NCI-H345 (cell line): ENCODE measurements around the gene PHPT1.
A peak's percentile ranks its signal among the peaks of the same experiment; 100 is the strongest.

Source experiments
- DNase-seq: peaks from one replicate; lab custom pipeline; 2025; lab: John Stamatoyannopoulos, UW

PHPT1 gene

DNA sequence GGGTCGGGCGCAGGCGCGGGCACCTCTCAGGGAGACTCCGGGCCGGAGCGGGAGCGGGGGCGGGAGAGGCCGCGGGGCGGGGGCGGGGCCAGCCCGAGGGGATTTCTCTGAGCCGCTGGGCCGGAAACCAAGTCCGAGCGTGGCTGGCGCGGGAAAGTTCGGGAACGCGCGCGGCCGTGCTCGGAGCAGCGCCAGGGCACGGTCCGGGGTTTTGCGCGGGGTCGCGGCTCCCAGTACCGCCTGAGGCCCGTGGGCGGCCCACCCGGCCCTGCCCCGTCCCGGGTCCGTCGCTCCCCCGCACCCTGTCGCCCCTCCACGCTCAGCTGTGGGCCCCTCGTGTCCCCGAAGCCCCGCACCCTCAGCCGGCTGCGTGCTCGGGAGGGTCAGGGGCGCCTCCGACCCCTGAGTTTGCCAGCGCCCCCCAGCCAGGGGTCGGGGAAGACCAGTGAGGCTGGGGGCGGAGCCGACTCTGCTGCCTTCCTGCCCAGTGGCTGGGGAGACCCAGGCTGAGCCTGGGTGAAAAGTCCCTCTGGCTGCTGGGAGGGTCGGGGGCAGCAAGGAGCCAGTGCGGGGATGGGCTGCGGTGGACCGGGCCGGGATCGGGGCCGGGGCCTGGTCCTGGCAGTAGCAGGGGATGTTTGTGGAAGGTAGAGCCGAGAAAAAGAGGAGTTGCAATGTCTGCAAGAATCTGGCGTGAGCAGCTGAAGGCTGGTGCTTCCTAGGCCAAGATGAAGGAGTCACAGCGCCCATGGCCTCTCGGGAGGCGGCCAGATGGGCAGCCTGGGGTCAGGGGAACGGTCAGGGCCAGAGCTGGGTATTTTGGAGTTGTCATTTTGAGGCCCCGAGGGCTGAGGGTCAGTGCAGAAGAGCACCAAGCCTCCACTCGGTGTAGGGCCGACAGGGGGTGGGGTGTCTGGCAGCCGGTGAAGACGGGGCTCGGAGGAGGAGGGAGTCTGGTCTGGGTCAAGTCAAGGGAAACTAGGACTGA is 37.7 kb downstream of the PHPT1 start:
- DNase-seq = peak; percentile 72

DNA sequence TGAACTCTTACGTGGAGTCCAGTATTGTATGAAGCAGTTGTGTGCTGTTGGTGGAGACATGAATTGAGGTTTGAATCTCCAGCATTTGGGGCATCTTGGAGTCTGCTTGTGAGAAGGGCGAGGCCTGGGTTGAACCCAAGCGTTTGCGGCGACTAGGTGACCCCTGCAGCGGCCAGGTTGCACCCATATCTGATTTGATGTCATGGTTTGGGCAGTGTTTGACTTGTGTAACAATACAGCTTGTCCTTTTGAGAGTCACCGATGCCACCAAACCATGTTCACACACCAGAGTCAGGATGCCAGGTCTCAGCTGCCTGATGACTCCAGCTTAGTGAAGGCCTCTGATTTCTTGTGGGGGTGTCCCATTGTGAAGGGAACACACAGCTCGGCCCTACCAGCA is 39.2 kb downstream of the PHPT1 start:
- no peak for DNase-seq

DNA sequence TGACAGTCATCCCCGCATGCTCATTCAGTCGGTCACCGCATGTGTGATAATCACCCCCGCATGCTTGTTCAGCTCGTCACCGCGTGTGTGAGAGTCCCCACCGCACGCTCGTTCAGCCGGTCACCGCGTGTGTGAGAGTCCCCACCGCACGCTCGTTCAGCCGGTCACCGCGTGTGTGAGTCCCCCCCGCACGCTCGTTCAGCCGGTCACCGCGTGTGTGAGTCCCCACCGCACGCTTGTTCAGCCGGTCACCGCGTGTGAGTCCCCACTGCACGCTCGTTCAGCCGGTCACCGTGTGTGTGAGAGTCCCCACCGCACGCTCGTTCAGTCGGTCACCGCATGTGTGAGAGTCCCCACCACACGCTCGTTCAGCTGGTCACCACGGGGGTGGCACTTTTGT is 40.6 kb downstream of the PHPT1 start:
- no peak for DNase-seq

DNA sequence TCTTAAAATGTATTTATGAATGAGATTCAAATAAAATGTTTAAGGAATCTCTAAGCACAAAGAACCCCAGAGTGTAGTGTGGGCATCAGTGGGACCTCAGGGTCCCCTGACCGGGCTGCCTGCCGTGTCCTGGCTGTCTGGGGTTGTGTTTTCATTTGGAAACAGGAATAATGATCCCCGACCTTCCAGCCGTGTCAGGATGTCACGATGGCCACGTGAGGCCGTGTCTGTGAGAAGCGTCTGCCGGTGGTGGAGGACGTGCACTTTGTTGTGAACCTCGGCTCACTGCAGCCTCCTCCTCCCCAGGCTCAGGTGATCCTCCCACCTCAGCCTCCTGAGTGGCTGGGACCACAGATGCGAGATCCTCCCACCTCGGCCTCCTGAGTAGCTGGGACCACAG is 41.5 kb downstream of the PHPT1 start:
- no peak for DNase-seq

DNA sequence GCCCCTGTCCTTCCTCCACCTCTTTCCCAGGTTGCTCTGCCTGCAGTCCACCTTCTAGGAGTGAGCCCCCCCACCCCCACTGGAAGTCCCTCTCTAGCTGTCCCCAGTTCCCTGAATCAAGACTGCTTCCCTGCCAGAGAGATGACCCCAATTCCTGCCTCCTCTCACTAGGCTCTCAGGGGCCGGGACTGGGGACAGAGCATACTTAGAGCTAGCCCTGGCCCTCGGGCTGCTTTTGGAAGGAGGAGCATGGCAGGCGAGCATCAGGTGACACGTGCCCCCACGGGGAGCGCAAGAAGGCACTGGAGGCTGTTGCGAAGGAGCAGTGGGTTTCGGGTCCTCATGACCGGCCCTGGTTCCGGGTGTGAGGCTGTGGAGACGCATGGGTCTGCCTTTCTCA is 46.8 kb downstream of the PHPT1 start:
- no peak for DNase-seq

DNA sequence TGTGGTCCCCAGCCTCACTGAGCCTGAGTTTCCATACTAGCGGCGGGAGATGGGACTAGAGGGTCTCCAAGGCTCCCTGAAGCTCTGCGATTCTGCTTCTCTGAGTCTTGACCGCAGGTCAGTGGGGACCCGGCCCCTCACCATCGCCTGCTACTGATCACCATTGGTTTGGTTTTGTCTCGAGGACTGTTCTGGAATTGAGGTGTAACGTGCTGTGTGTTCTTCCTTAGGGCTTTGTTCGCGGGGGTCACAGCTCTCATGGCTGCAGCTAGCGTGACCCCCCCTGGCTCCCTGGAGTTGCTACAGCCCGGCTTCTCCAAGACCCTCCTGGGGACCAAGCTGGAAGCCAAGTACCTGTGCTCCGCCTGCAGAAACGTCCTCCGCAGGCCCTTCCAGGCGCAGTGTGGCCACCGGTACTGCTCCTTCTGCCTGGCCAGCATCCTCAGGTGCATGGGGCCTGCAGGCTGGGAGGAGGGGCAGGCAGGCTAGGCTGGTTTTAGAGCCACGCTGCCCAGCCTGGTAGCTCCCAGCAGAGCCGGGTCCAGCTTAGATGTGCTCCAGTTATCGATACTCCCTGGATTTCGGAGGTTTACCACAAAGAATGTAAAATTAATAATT is 49.4 kb downstream of the PHPT1 start:
- DNase-seq = no peak

DNA sequence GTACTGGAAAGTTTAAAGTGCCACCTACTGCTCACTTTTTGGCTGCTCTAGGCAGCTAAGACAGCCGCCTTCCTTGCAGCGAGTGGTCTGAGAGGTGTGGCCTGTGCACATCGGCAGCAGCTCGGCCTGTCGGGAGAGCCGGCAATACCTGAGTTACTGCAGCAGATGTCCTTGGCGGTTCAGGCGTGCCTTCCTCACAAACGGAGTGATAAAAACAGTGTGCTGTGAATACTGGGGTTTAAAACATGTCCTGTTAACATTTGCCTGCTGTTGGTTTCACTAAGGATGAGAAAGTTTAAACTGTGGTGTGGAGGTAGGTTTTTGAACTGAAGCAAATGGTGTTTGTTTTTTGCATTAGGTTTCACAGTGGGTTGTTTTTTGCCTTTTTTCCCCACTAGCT is 50.0 kb downstream of the PHPT1 start:
- no peak for DNase-seq

DNA sequence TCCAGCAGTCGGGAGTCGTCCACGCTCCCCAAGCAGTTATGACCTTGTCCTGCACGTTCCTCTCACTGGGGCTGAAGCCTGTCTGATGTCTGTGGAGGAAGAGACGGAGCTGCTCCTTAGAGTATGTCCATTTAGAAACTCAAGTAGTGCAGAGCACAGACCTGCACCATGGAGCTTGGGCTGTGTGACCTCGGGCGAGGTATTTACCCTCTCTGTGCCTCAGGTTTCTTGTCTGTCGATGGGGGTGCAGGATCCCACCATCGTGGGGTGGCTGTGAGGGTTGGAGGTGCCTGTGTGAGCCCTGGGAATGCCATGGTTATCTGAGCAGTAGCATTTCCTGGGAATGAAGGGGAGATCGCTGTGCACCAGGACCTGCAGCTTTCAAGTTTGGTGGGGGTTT is 51.3 kb downstream of the PHPT1 start:
- no peak for DNase-seq
